SH-SY5Y (cell line): ENCODE data around the gene GP1BA.

Experiments used
- GATA2 ChIP-seq: IDR thresholded peaks from 2 replicates; pipeline ENCODE4 v1.6.1; 2011; ENCODE audit warnings: mild to moderate bottlenecking, low read depth, low read length
- GATA3 ChIP-seq: IDR thresholded peaks from 2 replicates; pipeline ENCODE4 v1.6.1; 2011; ENCODE audit warnings: low read depth, mild to moderate bottlenecking, low read length, moderate library complexity

DNA sequence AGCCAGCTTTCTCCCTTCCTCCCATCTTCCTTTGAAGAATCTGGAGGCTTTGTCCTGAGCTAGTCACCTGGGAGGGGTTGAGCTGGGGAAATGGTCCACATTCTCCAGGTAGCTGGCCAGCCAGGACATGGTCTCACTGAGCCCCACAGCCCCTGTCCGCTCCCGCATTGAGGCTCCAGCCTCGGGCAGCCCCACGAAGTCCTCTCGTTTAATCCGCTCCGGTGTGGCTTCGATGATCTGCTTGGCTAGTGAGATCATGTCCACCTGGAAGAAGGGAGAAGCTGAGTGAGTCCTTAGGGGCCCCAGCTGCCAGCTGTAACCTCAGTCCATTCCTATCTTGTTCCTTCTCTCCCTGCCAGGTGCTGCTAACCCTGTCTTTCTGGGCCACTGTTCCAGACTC lies 38.2 kb downstream of the GP1BA start:
- TF ChIP-seq GATA2 (no peak), GATA3 (no peak)
